Measurements from ENCODE around the gene SOX5.

GRCh38 chr12:23921099-23921856 is 28.2 kb downstream of the SOX5 start:
- TF ChIP-seq POLR2A (IDR thresholded peaks at IDR 0.05) (no peak), CTCF (IDR thresholded peaks at IDR 0.05) (no peak), POLR2AphosphoS5 (IDR thresholded peaks at IDR 0.05; ENCODE audit: insufficient read depth in 1 of 2, low read depth in 1 of 2) (no peak)

All from vagina (tissue), 2 donors.